ENCODE results near the gene RAPGEF2. TPM values are rescaled to one million over a fixed set of nuclear protein-coding genes. Genes with fewer than 3 reads are reported as not detected.

Gene RAPGEF2
- total and polyA plus RNA-seq, 11 donors: 10.6 to 75.9 (median 51.2) TPM

GRCh38 chr4:159188646-159189045 lies 85.8 kb downstream of the RAPGEF2 start:
- intact Hi-C loops (cut with DNase I): no loop called here
- H3K36me3 ChIP-seq: peaks cover 0 to 5% (median 0%) of the 10 kb centered on the region in 9 donors
- no peaks in the 10 kb centered on the region for H3K9me3 ChIP-seq
- ATAC-seq: peak in 1 of 4 donors; percentile 39
- WGBS, 4 donors: 66 to 78% (median 74%) methylated on average over 1 of the region's 1 CpG
- peak overlapping the region in 6 of 12 donors; percentile 1 to 32 (median 10) for H3K27ac ChIP-seq
- peaks cover 0 to 66% (median 22%) of the 10 kb centered on the region in 12 donors for H3K4me1 ChIP-seq
- H3K27me3 ChIP-seq: no peaks in the 10 kb centered on the region
- TF ChIP-seq POLR2A (IDR thresholded peaks at IDR 0.05) (no peak), CTCF (IDR thresholded peaks at IDR 0.05) (no peak)
- DNase-seq: no peak
- peak overlapping the region in 3 of 12 donors; percentile 4 to 29 (median 5) for H3K4me3 ChIP-seq

GRCh38 chr4:159190651-159191050 lies 87.8 kb downstream of the RAPGEF2 start:
- H3K27me3 ChIP-seq: no peaks in the 10 kb centered on the region
- no peak for TF ChIP-seq CTCF (IDR thresholded peaks at IDR 0.05)
- TF ChIP-seq POLR2A (IDR thresholded peaks at IDR 0.05): no peak
- H3K36me3 ChIP-seq: peaks cover 0 to 12% (median 0%) of the 10 kb centered on the region in 9 donors
- no peak overlapping the region for H3K27ac ChIP-seq
- H3K9me3 ChIP-seq: no peaks in the 10 kb centered on the region
- peaks cover 0 to 78% (median 24%) of the 10 kb centered on the region in 12 donors for H3K4me1 ChIP-seq
- DNase-seq (no peak), ATAC-seq (no peak)
- intact Hi-C loops (cut with DNase I): no loop called here
- no peak overlapping the region for H3K4me3 ChIP-seq
- 83 to 98% (median 96%) methylated on average over 2 of the region's 2 CpGs for WGBS, 4 donors

- Histone ChIP-seq H3K27me3 (no peaks in the 10 kb centered on the region), H3K9me3 (no peaks in the 10 kb centered on the region), H3K4me1 (peaks cover 0 to 76% (median 20%) of the 10 kb centered on the region in 12 donors), H3K36me3 (peaks cover 0 to 12% (median 0%) of the 10 kb centered on the region in 9 donors), H3K27ac (no peak overlapping the region), H3K4me3 (no peak overlapping the region)
- intact Hi-C loops (cut with DNase I): no loop called here
- TF ChIP-seq CTCF (IDR thresholded peaks at IDR 0.05) (peak in 6 of 12 donors; percentile 14 to 32 (median 24)), POLR2A (IDR thresholded peaks at IDR 0.05) (no peak)
- DNase-seq (no peak), ATAC-seq (no peak)
- 78 to 87% (median 81%) methylated on average over 5 of the region's 5 CpGs for WGBS, 4 donors
Observed at GRCh38 chr4:159191989-159192388, 89.1 kb downstream of the RAPGEF2 start.

- 17 to 29% (median 26%) methylated on average over 1 of the region's 1 CpG for whole genome bisulfite sequencing, 4 donors
- ATAC-seq: no peak
- H3K27me3 ChIP-seq: no peaks in the 10 kb centered on the region
Observed at GRCh38 chr4:159193046-159193620, 90.3 kb downstream of the RAPGEF2 start.

More at GRCh38 chr4:159193046-159193620, 90.3 kb downstream of the RAPGEF2 start:
- intact Hi-C loops (cut with DNase I): no loop called here
- H3K9me3 ChIP-seq: no peaks in the 10 kb centered on the region
- H3K4me1 ChIP-seq: peaks cover 0 to 73% (median 25%) of the 10 kb centered on the region in 12 donors
- no peak for TF ChIP-seq CTCF (IDR thresholded peaks at IDR 0.05)
- no peak for TF ChIP-seq POLR2A (IDR thresholded peaks at IDR 0.05)
- peak overlapping the region in 1 of 12 donors; percentile 4 for H3K27ac ChIP-seq
- no peak overlapping the region for H3K4me3 ChIP-seq
- no peak for DNase-seq
- peaks cover 0 to 12% (median 0%) of the 10 kb centered on the region in 9 donors for H3K36me3 ChIP-seq
